Measurements from ENCODE around the gene FTCD. TPM values are rescaled to one million over a fixed set of nuclear protein-coding genes. Genes with fewer than 3 reads are reported as not detected.

Gene FTCD
- total RNA-seq, 1 experiment from 2014 or later = 6.7 TPM

GRCh38 chr21:46199436-46200373 lies 44.3 kb upstream of the FTCD start:
- H3K56ac ChIP-seq (ENCODE audit: insufficient read length, low read depth, low read length) = no peak overlapping the region
- DNase-seq = no peak
- H2BK20ac ChIP-seq (ENCODE audit: low read depth, low read length, poor library complexity, severe bottlenecking) = no peak overlapping the region
- no peak overlapping the region for H2BK5ac ChIP-seq (ENCODE audit: insufficient read length, low read length)
- peaks cover 6 to 9% of the 10 kb centered on the region in 2 experiments; a peak in 3 of 4 replicates for H3K4me1 Mint-ChIP-seq
- H3K27ac ChIP-seq (ENCODE audit: insufficient read length, low read depth, low read length) = no peak overlapping the region
- no peak overlapping the region for H4K8ac ChIP-seq (replicated peaks; ENCODE audit: insufficient read length, low read depth, low read length)
- H3K4ac ChIP-seq (ENCODE audit: low read depth, low read length) = no peak overlapping the region
- no peak overlapping the region for H2AK5ac ChIP-seq (ENCODE audit: insufficient read length, low read length)
- no peak overlapping the region for H3K23ac ChIP-seq (ENCODE audit: insufficient read length, low read depth, low read length)
- peaks cover 49 to 83% (median 71%) of the 10 kb centered on the region in 3 experiments for H3K36me3 Mint-ChIP-seq (ENCODE audit: insufficient read depth in 1 of 3, low read depth in 3 of 3)
- no peaks in the 10 kb centered on the region for H3K27me3 ChIP-seq (ENCODE audit: insufficient read depth, low read length)
- H3K18ac ChIP-seq (ENCODE audit: insufficient read length, low read depth, low read length) = no peak overlapping the region
- no peak overlapping the region for H3K9ac ChIP-seq (ENCODE audit: extremely low read depth, insufficient read length, low read length)
- no peaks in the 10 kb centered on the region for H3K9me3 Mint-ChIP-seq
- no CpG with 5 or more reads among the region's 13 CpGs for WGBS (ENCODE audit: extremely low coverage, insufficient read length, low lambda C conversion rate)
- no peaks in the 10 kb centered on the region for H3K27me3 Mint-ChIP-seq (ENCODE audit: low read depth)
- H3K4me3 Mint-ChIP-seq = no peak overlapping the region
- H2BK120ac ChIP-seq (ENCODE audit: low read depth, low read length, poor library complexity, severe bottlenecking) = no peak overlapping the region
- H3K79me1 ChIP-seq (ENCODE audit: insufficient read depth, low read depth, low read length, poor library complexity, severe bottlenecking) = no peaks in the 10 kb centered on the region
- H3K9me3 ChIP-seq (ENCODE audit: control insufficient read depth, low read depth, low read length) = no peaks in the 10 kb centered on the region
- no peak overlapping the region for H3K14ac ChIP-seq (ENCODE audit: insufficient read depth, low read length)
- H4K91ac ChIP-seq (ENCODE audit: insufficient read length, low read depth, low read length) = no peak overlapping the region
- H2AFZ ChIP-seq (ENCODE audit: low read length) = no peak overlapping the region
- no peaks in the 10 kb centered on the region for H4K20me1 ChIP-seq (ENCODE audit: control insufficient read depth, insufficient read depth, insufficient read length)
- H2BK12ac ChIP-seq (ENCODE audit: insufficient read length, low read depth, low read length) = no peak overlapping the region
- no peak overlapping the region for H3K4me2 ChIP-seq (ENCODE audit: insufficient read depth, insufficient read length, low read length)
- no peak overlapping the region for H4K5ac ChIP-seq (ENCODE audit: insufficient read length, low read depth, low read length)
- no peaks in the 10 kb centered on the region for H3K23me2 ChIP-seq (ENCODE audit: insufficient read length, low read depth, low read length, poor library complexity, severe bottlenecking)
- no peak overlapping the region for H2BK15ac ChIP-seq (ENCODE audit: low read depth, low read length)
- no peak overlapping the region for H3T11ph ChIP-seq (ENCODE audit: low read length)
- no peak for TF ChIP-seq CTCF (conservative IDR thresholded peaks at IDR 0.05)
- H3K79me2 ChIP-seq (ENCODE audit: insufficient read depth, low read length) = no peaks in the 10 kb centered on the region
- H3K27ac Mint-ChIP-seq = no peak overlapping the region
- no peaks in the 10 kb centered on the region for H3K4me1 ChIP-seq (ENCODE audit: insufficient read depth, low read length)
